ENCODE measurements around the gene NCOR1.
A peak's percentile ranks its signal among the peaks of the same experiment; 100 is the strongest.
"Not testable (repeated sequence)": the region's sequence is repeated elsewhere in the genome, so short reads cannot be mapped to it uniquely, and the experiment has no call there.

NCOR1 gene

DNA sequence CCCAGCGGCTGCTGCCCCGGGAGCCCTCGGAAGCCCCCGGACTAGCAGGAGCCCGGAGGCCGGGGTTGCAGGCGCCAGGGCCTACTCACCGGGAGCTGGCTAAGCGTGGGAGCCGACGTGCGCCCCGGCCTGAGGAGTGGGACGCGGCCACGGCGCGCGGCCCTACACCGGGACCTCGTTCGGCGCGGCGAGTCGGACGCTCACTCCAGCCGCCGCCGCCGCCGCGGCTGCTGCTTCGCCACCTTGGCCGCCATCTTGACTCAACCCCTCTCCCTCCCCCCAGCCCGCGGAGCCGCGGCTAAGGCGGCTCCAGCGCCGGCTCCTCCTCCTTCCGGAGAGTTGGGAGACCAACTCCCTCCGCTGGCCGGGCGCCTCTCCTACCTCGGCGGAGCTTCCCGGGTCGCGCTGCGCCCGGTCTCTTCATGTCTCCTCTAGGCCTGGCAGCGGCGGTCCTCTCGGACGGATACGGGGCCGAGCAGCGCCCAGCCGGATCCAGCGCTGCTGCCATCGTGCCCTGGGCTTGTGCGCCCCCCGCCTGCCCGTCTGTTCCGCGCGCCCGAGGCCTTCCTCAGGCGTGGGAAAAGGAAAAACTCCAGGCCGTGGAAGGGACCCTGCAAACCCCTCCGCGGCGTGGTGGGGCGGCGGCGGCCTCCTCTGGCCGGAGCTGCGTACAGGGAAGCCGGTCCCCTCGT, at the start of gene NCOR1:
NCOR1 (minus strand) TSS at position 262 of the 692 bp plus-strand sequence. CDS start 20,965 bp downstream, outside the sequence.
- peak; percentile 96 for DNase-seq

DNA sequence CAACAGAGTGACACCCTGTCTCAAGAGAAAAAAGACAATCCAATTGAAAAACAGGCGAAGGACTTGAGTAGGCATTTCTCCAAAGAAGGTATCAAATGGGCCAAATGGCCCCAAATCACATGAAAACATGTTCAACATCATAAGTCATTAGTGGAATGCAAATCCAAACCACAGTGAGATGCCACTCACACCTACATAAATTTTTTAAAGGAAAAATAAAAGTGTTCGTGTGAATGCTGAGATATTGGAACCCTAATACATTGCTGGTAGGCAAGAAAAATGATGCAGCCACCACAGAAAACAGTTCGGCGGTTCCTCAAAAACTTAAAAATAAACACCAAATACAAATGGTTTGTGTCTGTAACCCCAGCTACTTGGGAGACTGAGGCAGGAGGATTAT, 46.9 kb upstream of the NCOR1 start:
- DNase-seq: no peak

DNA sequence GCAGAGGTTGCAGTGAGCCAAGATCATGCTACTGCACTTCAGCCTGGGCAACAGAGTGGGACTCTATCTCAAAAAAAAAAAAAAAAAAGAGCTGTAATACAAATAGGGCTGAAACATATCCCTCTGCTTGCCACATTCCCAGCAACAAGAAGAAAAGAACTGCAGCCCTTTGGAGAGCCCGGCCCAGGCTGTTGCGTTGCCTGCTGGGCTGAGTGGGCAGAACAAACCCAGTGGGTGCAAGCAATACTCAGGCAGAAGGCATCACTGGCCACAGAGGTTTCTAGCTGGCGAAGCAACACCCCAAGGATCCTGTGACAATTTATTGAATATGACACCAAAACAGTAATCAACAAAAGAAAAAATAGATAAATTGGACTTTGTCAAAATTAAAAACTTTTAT, 45.7 kb upstream of the NCOR1 start:
- no peak for DNase-seq

DNA sequence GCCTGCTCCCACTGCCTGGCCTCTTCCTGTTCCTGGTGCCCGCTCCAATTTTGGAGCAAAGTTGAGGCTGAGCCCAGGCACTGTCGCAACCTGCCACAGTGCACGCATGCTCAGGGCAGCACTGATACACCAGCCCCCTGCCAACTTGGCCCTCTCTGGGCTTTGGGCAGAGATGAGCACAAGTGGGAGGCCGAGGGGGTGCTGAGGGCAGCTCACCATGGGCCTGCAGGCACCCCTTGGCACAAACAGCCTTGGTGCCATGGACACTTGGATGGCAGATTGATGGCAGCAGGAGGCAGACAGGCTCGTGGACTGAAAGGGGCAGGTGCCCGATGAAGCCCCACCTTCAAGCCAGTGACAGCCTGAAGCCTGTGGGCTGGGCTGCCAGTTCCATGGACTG, 44.6 kb upstream of the NCOR1 start:
- no peak for DNase-seq

DNA sequence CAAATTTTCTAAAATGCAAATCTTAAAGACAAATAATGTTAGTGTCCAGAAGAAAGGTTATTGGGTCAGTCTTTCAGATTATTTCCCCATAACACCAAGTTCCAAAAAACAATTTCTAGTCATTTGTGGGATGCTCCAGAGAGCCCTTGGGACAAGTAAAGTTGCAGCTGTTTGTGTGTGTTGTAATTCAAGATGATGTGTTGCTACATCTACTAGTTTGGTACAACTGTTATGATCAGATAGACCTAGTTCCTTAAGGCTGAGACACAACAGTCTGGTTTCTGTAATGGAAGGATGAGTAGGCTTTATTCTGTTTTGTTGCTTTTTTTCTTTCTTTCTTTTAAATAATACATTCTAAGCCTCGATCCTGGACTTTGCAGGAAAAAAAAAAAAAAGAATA, 43.6 kb upstream of the NCOR1 start:
- no peak for DNase-seq

DNA sequence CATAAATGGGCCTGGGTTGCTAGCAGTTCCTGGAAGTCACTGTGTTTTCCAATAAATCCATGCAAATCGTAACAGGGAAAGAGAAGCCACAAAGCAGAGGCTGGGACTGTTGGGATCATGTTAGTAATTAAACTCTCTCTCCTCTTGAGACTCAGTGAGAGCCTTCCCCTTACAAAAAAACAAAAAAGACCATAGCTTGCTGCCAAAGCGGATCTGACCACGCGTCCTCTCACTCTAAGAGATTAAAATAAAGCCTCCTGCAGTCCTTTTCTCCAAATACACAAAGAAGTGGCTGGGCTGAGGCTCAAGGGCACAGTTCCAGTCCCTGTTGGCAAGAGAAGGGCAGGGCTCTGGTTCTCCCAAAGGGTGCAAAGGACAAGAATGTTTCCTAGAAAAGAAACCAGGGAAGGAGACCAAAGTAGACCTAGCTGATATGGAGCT, 40.2 kb upstream of the NCOR1 start:
- DNase-seq: no peak

DNA sequence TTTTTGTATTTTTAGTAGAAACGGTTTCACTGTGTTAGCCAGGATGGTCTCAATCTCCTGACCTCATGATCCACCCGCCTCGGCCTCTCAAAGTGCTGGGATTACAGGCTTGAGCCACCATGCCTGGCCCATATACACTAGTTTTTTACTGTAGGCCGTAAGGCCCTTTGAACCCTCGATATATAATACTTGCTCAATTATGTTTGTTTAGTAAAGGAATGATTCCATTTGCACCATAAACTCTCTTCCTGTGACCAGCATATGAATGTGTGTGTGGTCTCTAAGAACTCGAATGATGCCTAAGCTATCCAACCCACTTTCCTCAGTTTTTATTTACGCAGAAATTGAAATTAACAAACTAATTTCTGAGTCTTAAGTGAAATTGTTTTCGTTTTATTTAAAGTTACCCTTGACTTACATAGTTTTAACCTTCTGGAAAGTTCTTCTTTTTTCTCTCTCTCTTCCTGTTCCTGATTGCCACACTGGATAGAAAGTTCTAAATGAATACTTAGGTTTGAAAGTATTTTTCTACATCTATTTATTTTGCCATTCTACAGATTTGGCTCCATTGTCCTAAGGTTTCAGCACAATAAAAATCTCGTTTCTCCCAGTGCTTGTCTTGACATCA, 39.6 kb upstream of the NCOR1 start:
- no peak for DNase-seq

DNA sequence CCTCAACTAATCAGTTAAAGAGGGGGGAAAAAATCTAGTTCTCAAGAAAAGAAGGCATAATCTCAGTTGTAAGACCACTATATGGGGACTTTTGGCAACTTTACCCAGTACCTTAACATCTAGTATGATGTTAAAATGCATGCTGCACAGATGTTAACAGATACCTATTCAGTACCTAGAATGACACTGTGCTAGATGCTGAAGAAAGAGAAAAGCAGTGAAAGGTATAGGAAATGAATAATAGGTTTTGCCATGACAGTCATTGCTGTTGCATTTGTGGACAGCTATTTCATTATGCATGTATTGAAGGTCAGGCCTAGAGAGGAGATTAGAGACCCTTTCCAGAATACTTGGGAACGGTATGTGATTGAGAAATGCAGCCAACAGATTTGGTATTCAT, 36.2 kb upstream of the NCOR1 start:
- DNase-seq: no peak

DNA sequence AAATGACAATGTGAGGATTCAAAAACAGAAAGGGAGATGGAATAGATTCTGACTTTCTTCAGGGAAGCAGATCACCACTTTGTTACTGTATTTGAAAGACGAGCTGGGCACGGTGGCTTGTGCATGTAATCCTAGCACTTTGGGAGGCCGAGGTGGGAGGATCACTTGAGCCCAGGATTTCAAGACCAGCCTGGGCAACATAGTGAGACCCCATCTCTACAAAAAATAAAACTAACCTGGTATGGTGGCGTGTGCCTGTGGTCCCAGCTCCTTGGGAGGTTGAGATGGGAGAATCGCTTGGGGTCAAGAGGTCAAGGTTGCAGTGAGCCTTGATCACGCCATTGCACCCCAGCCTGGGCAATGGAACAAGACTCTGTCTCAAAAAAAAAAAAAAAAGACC, 35.7 kb upstream of the NCOR1 start:
- DNase-seq: no peak

DNA sequence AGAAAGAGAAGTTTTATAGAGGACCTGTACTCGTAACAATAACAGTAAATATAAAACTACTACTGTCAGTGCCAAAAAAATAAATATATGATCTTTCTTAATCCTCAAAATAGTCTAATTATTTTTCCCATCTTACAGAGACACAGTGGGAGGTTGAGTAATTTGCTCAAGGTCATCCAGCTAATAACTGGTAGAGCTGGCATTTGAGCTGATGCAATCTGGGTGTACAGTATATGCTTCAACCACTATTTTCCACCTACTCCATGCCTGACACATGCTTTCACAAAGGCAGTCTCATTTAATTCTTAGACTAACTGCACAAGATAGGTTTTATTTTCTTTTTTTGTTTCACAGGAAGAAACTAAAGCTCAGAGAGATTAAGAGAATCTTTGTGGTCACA, 35.3 kb upstream of the NCOR1 start:
- no peak for DNase-seq

DNA sequence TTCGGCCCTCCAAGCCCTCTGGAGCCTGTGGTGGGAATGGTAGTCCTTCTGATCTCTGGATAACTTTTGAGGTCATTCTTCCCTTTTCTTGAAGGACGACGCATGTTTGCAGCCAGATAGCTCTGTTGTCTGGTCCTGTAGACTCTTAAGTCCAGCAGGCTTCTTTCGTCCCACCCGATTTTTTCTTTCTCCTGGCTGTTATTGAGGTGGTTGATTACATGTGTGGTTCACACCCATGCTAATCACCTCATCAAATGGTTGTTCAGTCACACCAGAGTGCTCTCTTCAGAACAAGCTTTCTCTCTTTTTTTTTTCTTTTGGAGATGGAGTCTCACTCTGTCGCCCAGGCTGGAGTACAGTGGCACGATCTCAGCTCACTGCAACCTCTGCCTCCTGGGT, 32.3 kb upstream of the NCOR1 start:
- DNase-seq: no peak

DNA sequence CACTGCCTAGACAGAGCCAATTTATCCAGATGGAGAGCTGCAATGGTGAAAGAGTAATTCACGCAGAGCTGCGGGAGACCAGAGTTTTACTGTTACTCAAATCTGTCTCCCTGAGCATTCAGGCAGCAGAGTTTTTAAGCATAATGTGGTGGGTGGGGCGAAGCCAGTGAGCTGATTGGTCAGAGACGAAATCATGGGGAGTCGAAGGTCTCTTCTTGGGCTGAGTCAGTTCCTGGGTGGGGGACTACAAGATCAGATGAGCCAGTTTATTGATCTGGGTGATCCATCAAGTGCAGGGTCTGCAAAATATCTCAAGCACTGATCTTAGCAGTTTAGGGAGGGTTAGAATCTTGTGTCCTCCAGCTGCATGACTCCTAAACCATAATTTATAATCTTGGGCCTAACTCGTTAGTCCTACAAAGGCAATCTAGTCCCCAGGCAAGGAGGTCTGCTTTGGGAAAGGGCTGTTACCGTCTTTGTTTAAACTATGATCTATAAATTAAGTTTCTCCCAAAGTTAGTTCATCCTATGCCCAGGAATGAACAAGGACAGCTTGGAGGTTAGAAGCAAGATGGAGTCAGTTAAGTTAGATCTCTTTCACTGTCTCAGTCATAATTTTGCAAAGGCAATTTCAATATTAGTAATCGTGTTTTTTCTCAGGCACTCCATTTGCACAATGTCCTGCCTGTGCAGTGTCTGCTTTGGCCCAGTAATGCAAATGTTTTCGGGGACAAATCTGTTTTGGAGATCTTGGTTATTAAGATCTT, 28.6 kb upstream of the NCOR1 start:
- no peak for DNase-seq

DNA sequence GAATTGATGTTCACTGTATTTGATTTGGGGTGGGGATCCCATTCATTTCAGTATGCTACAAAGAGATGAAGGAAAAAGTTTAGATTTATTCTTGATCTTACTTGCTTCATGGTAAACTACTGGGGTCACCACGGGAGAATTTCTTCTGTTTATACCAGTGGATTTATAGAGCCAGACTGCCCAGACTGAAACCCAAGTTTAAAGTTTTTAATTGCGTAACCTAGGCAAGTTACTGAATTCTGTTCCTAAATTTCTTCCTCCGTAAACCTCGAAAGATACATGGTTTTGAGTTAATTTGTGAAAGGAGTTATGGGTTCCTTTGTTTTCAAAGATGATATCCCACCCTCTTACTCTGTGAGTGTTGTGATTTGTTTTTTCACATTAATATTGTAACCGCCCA, 28.1 kb upstream of the NCOR1 start:
- DNase-seq: no peak

DNA sequence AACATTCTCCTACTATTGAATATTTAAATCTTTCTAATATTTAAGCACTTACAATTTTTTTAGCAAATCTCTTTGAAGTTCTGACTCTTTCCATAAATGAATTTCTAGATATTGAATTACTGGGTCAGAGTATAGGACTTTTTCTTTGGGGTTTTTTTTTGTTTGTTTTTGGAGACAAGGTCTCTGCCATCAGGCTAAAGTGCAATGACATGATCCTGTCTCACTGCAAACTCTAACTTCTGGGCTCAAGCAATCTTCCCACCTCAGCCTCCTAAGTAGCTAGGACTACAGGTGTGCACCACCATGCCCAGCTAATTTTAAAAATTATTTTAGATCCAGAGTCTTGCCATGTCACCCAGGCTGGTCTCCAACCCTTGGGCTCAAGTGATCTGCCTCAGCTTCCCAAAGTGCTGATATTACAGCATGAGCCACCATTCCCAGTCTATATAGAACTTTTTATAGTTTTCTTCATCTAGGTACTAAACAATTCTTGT, 26.6 kb upstream of the NCOR1 start:
- DNase-seq: no peak

DNA sequence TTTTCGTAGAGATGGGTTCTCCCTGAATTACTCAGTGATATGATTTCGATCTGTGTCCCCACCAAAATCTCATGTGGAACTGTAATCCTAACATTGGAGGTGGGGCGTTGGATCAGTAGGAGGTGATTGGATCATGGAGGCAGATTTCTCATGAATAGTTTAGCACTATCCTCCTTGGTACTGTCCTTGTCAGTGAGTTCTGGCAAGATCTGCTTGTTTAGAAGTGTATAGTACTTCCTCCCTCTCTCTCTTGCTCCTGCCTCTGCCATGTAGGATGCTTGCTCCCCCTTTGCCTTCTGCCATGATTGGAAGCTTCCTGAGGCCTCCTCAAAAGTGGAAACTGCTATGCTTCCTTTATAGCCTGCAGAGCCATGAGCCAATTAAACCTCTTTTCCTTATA, 24.6 kb upstream of the NCOR1 start:
- DNase-seq: no peak

DNA sequence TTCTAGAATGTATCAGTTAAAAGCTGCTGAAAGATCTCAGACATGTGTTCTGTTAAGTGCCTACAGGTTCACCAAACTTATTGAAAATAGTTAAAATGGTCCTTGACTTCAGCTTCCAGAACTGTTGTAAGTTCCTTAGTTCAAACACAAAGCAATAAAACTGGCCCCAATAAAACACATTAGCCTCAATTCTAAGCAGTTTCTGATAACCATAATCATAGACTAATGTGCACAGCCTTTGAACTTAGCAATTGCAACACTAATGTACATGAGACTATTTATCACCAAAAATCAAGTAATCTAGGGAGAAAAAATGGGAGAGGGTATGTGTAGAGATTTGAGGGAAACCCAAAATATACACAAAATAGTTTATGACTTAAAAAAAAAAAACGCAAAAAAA, 17.1 kb upstream of the NCOR1 start:
- no peak for DNase-seq

DNA sequence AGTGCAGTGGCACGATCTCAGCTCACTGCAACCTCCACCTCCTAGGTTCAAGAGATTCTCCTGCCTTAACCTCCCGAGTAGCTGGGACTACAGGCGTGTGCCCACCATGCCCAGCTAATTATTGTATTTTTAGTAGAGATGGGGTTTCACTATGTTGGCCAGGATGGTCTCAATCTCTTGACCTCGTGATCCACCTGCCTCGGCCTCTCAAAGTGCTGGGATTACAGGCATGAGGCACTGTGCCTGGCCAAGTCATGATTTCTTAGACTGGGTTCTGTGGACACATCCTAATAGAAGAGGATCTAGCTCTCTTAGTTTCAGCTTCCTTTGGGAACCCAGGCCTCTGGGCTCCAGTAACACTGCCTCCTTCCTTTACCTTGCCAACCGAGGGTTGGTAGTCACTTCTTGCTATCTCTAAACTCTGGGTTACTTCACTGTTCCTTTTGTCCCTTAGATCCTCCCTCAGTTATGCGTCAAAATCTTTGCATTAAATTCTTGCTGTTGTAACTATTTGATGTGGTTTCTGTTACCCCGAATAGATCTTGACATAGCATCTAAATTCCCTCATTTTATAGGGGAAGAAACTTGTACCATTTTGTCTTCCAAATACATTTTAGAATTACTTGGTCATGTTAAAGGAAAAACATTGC, 14.7 kb upstream of the NCOR1 start:
- DNase-seq: not testable (repeated sequence)

DNA sequence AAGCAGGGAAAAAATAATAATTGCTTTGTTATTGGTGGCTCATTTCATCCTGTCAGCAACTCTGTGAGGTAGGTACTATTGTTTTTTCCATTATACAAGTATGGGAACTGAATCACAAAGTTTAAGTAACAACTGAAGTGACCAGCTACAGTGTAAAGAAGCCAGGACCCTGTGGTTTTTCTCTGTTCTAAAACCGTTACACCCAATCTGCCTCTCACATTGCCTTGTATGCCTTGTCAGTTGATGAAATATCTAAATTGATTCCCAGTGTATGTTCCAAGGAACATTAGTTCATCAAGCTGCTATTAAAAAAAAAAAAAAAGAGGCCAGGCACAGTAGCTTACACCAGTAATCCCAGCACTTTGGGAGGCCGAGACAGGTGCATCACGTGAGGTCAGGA, 7.1 kb upstream of the NCOR1 start:
- no peak for DNase-seq

DNA sequence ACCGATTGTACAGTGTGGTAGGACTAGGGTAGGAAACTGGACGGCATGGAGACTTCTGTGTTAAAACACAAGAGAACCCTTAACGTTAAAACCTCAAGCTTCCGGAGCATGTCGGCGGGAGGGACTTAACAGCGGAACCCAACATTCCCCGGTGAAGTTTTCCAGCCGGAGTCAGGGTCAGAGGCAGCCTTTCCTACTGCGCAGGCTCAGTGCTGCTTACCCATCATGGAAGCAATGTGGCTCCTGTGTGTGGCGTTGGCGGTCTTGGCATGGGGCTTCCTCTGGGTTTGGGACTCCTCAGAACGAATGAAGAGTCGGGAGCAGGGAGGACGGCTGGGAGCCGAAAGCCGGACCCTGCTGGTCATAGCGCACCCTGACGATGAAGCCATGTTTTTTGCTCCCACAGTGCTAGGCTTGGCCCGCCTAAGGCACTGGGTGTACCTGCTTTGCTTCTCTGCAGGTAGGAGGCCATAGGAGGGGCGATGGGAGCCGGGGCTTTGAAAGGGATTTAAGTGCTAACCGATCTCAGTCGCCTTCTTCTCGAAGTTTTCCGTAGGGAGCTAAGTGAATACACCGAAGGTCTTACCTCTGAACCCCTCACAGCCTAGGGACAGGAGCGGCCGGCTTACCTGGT, 1.8 kb upstream of the NCOR1 start, which contains the start of gene PIGL:
PIGL (plus strand) TSS at position 209 of the 634 bp plus-strand sequence; CDS start at position 226, 17 bp downstream.
- DNase-seq: peak; percentile 95

DNA sequence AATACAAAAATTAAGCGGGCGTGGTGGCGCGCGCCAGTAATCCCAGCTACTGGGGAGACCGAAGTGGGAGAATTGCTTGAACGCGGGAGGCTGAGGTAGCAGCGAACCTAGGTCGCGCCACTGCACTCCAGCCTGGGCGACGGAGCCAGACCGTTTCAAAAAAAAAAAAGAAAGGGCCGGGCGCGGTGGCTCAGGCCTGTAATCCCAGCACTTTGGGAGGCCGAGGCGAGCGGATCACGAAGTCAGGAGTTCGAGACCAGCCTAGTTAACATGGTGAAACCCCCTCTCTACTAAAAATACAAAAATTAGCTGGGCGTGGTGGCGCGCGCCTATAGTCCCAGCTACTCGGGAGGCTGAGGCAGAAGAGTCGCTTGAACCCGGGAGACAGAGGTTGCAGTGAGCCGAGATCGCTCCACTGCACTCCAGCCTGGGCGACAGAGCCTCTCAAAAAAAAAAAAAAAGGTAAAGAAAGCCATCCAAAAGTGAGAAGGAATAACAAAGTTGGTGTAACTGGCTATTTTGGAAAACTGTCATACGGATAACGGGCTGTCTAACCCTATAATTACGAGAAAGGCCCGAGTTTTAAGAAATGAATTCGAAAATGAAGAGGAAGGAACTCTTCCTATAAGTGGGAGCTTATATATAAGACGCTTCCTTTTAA, 1.1 kb upstream of the NCOR1 start:
- DNase-seq: peak; percentile 58

DNA sequence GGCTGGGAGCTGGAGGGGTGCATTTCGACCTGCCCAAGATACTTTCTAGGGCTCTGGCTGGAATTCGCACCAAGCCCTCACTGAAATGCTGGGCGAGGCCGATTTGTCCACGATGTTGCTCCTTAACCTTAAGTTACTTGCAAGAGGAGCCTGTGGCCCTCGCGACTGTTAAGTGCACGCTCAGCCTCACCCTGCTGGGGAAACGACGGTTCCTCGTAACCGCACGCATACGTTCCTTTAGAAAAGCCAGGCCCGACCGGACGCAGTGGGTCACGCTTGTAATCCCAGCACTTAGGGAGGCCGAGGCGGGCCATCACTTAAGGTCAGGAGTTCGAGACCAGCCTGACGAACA, 607 bp upstream of the NCOR1 start:
- DNase-seq: no peak

DNA sequence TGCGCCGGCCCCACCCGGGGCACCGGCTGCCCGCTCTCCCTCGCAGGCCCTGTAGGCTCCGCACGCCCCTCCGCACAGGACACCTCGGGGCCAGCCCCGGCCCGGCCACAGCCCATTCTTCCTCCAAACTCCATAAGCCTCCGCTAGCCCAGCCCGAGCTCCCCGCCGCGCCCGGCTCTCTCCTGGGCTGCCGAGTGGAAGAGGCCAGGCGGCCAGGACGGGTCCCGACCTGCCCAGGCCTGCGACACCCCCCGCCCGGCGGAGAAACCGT, 397 bp downstream of the NCOR1 start:
- DNase-seq: peak; percentile 80
